HG02840 (cell line): ENCODE data around the gene LRMDA.

Experiments
- ATAC-seq: cut with Tn5 transposase; IDR thresholded peaks from one replicate; pipeline ENCODE4 v1.9.1; 2021; ENCODE audit warnings: mild to moderate bottlenecking, moderate library complexity, moderate number of reproducible peaks; ENCODE audit not compliant: unreplicated experiment, low FRiP score

The LRMDA gene

GRCh38 chr10:76354212-76354738 is 922.9 kb downstream of the LRMDA start:
- ATAC-seq, result no peak

GRCh38 chr10:76354921-76355320 is 923.5 kb downstream of the LRMDA start:
- ATAC-seq, result no peak

DNA sequence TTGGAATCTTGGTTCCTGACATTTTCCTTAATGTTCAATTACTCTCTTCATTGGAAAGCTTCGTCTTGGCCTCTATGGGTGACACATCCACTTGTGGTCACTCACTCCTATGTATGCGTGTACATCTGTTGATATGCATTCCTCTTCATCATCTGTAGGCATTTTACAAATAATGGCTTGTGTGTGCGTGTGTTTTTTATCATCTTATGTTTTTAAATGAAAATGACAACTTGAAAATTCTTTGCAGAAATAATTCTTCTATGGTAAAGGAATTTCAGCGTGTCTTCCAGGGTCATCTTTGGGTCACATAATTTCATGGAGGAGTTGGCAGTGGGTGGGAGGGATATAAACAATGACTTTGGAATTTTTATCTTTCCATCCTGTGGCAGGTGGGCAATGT is 925.1 kb downstream of the LRMDA start:
- ATAC-seq, result no peak

GRCh38 chr10:76357726-76358415 is 926.4 kb downstream of the LRMDA start:
- no peak for ATAC-seq

- no peak for ATAC-seq
These were observed 927.4 kb downstream of the LRMDA start for GRCh38 chr10:76358743-76359395.

DNA sequence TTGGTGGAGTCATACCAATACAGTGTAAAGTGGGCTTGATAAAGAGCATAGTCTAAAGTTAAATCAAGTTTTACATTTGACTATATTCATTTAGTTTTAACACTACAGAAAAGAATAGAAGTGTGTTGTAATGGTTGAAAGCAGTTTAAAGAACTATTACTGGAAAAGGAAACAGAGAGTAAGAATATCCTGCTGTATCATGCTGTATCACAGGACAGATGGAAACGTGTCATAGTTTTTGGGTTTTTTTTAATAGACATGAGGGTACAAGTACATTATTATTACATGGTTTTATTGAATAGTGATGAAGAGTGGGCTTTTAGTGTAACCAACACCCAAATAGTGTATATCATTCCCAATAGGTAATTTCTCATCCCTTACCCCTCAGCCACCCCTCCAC is 944.3 kb downstream of the LRMDA start:
- no peak for ATAC-seq

GRCh38 chr10:76382381-76382851 is 951.0 kb downstream of the LRMDA start:
- no peak for ATAC-seq

- no peak for ATAC-seq
These were observed 957.0 kb downstream of the LRMDA start for GRCh38 chr10:76388321-76389023.

DNA sequence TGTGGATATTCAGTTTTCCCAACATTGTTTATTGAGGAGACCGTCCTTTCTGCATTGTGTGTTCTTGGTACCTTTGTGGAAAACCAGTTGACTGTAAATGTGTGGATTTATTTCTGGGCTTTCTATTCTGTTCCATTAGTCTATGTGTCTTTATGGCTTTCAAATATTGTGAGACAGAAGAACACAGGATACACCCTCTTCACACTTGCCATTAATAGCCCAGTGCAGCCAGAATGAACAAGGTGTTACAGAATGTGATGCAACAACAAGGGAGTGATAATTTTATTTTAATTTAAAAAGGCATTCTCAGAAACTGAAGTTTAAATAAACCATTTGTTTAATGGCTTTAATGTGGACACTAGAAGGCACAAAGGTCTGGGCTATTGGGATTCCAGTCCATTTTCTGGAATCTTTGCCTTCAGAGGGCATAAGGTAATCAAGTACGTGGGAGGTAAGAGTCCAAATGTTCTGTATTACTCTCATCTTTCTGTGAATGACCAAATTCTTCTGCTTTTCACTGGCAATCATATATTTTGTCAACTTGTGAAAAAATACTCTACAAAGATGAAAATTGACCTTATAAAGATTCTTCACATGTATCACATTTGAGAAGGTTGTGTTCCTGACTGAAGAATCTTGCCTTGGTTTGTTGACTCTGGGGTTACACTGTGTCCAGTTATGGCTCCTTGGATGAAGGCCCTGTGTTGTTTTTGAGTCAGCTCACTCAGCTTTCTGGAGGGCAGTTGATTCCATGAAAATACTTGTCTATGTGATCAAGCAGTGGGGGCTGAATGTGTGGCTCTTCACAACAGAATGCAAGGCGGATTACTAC is 962.7 kb downstream of the LRMDA start:
- ATAC-seq, result no peak

GRCh38 chr10:76394707-76395042 is 963.3 kb downstream of the LRMDA start:
- ATAC-seq, result no peak

DNA sequence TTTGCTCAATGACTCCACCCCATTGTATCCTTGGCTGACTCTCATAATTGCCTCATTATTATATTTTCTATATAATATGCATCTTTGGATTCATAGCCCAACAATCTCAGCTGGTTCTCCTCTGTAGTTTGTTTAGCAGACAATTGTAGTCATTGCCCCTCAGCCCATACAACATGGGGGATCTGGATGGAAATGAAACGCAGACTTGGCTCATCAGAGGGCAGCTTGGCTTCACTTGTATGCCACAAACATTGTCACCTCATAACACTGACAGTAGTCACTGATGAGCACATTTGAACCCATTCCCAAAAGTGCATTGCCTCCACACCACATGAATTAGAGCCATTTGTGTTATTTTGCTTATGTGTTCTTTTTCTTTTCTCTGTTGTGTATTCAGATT is 963.8 kb downstream of the LRMDA start:
- no peak for ATAC-seq

- ATAC-seq, result no peak
These were observed 964.7 kb downstream of the LRMDA start for GRCh38 chr10:76396134-76396533.

DNA sequence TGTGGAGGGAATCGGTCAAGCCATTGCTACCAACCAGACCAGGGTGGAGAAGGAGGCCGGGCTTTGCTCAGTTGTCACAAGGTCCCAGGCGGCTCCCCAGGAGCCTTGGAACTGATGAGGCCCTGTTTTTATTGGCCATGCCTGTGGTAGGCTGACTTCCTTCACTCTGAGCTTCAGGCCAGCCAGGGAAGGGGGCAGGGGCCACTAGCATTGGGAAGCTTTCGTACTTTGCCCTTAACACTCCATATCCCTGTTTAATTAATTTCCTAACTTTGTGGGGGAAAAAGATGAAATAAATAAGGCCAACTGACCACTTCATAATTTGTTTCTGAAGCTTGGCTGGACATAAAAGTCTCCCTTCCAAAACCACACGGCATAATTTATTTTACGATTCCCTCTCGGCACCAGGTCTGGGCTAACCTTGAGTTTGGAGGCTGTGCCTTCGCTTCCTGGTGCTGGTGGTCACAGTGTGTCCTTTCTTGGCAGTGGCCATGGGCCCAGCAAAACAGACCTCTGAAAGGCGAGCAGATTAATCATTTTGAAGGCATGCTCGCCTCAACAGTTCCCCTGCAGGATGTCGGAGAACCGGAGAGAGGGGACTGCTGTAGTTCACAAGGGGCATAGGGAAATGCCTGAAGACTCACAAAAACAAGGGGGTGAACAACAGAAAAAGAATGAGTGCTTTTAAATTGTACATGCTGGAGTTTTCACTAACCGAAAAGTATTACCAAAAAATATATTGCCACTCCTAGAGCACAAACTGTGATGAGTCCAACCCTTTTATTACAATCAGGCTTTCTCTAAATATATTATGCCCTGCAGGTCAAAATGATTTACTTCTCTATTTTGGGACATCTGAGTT is 966.0 kb downstream of the LRMDA start:
- no peak for ATAC-seq

- no peak for ATAC-seq
These were observed 966.8 kb downstream of the LRMDA start for GRCh38 chr10:76398043-76398710.

DNA sequence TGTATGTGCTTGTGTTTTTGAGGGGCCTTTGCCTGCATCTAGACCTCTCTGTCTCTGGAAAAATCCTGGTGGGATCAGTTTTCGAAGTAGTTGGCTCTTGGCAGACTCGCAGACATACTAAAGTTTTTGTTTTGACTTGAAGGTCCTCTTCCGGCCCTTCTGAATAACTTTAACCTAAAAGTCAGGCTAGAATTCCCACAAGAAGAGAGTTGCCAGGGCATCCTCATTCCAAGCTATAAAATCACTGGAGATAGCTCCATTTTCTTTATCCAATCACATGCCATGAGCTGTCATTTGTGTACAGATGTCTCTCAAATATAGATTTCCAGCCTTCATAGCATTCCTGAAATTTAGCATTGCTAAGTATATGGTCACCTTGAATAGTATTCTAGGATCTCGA is 967.8 kb downstream of the LRMDA start:
- ATAC-seq, result no peak

DNA sequence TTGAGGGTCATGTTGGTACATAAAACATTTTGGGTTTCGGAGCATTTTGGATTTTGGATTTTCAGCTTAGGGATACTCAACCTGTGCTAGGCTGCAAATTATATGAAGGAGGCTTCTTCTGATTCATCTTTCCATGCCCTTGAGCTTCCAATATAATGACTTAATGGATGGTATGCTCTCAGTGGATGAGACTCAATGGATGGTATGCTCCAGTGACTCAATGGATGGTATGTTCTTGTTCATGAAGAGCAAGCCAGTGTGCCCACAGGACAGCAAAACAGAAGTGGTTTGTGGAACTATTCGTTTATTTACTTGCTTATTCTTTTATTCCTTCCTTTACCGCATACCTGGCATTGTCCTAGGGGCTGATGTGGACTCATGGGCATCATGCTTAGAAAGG is 969.6 kb downstream of the LRMDA start:
- ATAC-seq, result no peak

GRCh38 chr10:76403912-76404311 is 972.5 kb downstream of the LRMDA start:
- ATAC-seq, result no peak

GRCh38 chr10:76404531-76404930 is 973.1 kb downstream of the LRMDA start:
- no peak for ATAC-seq

GRCh38 chr10:76405922-76406321 is 974.5 kb downstream of the LRMDA start:
- no peak for ATAC-seq
